SU-DHL-6 (cell line): Measurements from ENCODE around the gene SLC8A1.

ENCODE experiments used
- H2AFZ ChIP-seq: fragments of 200-600 bp; sonication (generic); 2 replicates; pipeline ENCODE4 v1.6.1; 2014; ENCODE audit warnings: low read depth, mild to moderate bottlenecking, moderate library complexity, mixed read lengths, antibody characterized with exemption, low read length; ENCODE audit not compliant: severe bottlenecking
- H3F3A ChIP-seq: fragments of 200-600 bp; shearing (Covaris generic); 2 replicates; pipeline ENCODE4 v1.6.0; 2016; ENCODE audit warnings: antibody characterized with exemption, mild to moderate bottlenecking; ENCODE audit not compliant: insufficient read depth
- H3K27ac ChIP-seq: fragments of 200-600 bp; sonication (generic); 2 replicates; pipeline ENCODE4 v1.5.1; 2016; ENCODE audit warnings: low read depth, mild to moderate bottlenecking, low read length, moderate library complexity, mixed read lengths
- H3K27me3 ChIP-seq: fragments of 200-600 bp; sonication (generic), shearing (Covaris generic); 2 replicates; pipeline ENCODE4 v1.6.0; 2014; ENCODE audit warnings: mild to moderate bottlenecking, low read length
- H3K36me3 ChIP-seq: fragments of 200-600 bp; sonication (generic); 2 replicates; pipeline ENCODE4 v1.6.1; 2014; ENCODE audit warnings: mild to moderate bottlenecking, low read length, mixed read lengths
- H3K4me2 ChIP-seq: fragments of 300-600, 200-600 bp; shearing (Covaris generic), sonication (generic); 2 replicates; pipeline ENCODE4 v1.6.0; 2014; ENCODE audit warnings: low read length, low read depth, mild to moderate bottlenecking; ENCODE audit not compliant: poor library complexity, severe bottlenecking
- H3K4me3 ChIP-seq: fragments of 200-600 bp; sonication (generic); 2 replicates; pipeline ENCODE4 v1.5.1; 2014; ENCODE audit warnings: antibody characterized with exemption, low read length, mild to moderate bottlenecking, mixed read lengths; ENCODE audit not compliant: insufficient read depth, poor library complexity, severe bottlenecking
- H3K79me2 ChIP-seq: fragments of 200-600 bp; sonication (generic); 2 replicates; pipeline ENCODE4 v1.6.1; 2014; ENCODE audit warnings: mild to moderate bottlenecking, low read length, moderate library complexity; ENCODE audit not compliant: insufficient read depth
- H3K9ac ChIP-seq: fragments of 200-600 bp; sonication (generic); 2 replicates; pipeline ENCODE4 v1.7.0; 2014; ENCODE audit warnings: mild to moderate bottlenecking, low read length
- H3K9me2 ChIP-seq: fragments of 200-600 bp; sonication (generic); replicated peaks from 2 replicates; pipeline ENCODE4 v1.6.1; 2014; ENCODE audit warnings: low read length; ENCODE audit not compliant: insufficient read depth
- H3K9me3 ChIP-seq: fragments of 200-600 bp; sonication (generic); 2 replicates; pipeline ENCODE4 v1.6.1; 2014; ENCODE audit warnings: low read length, mixed read lengths; ENCODE audit not compliant: insufficient read depth
- H4K20me1 ChIP-seq: fragments of 200-600 bp; sonication (generic); 2 replicates; pipeline ENCODE4 v1.6.1; 2014; ENCODE audit warnings: low read depth, mild to moderate bottlenecking, antibody characterized with exemption, low read length, moderate library complexity, mixed read lengths
- CTCF ChIP-seq: fragments of 200-600 bp; sonication (generic); IDR thresholded peaks from one replicate; pipeline ENCODE4 v1.5.1; 2017; ENCODE audit warnings: antibody characterized with exemption, mild to moderate bottlenecking, low read length, moderate library complexity; ENCODE audit not compliant: insufficient read depth, poor library complexity, severe bottlenecking
- EZH2phosphoT487 ChIP-seq: fragments of 200-600 bp; sonication (generic), shearing (Covaris generic); conservative IDR thresholded peaks from 2 replicates; pipeline ENCODE4 v1.6.1; 2018; ENCODE audit warnings: mild to moderate bottlenecking, antibody characterized with exemption, low read length, moderate library complexity, mixed read lengths

Gene SLC8A1

GRCh38 chr2:40360652-40361051, 91.2 kb downstream of the SLC8A1 start:
- Histone ChIP-seq H3K27me3 (no peaks in the 10 kb centered on the region), H3F3A (no peaks in the 10 kb centered on the region), H4K20me1 (no peaks in the 10 kb centered on the region), H3K79me2 (no peaks in the 10 kb centered on the region), H3K4me2 (no peak overlapping the region), H3K36me3 (no peaks in the 10 kb centered on the region), H3K27ac (no peak overlapping the region), H2AFZ (no peak overlapping the region), H3K9me3 (no peaks in the 10 kb centered on the region), H3K9me2 (no peaks in the 10 kb centered on the region), H3K9ac (no peak overlapping the region), H3K4me3 (no peak overlapping the region)
- TF ChIP-seq CTCF, result no peak
- no peak for TF ChIP-seq EZH2phosphoT487

GRCh38 chr2:40359811-40360210, 92.1 kb downstream of the SLC8A1 start:
- Histone ChIP-seq H2AFZ (no peak overlapping the region), H3K36me3 (no peaks in the 10 kb centered on the region), H3K9ac (no peak overlapping the region), H3F3A (no peaks in the 10 kb centered on the region), H3K27ac (no peak overlapping the region), H3K9me3 (no peaks in the 10 kb centered on the region), H3K27me3 (no peaks in the 10 kb centered on the region), H3K79me2 (no peaks in the 10 kb centered on the region), H3K4me2 (no peak overlapping the region), H3K9me2 (no peaks in the 10 kb centered on the region), H3K4me3 (no peak overlapping the region), H4K20me1 (no peaks in the 10 kb centered on the region)
- no peak for TF ChIP-seq CTCF
- no peak for TF ChIP-seq EZH2phosphoT487

GRCh38 chr2:40358783-40359182, 93.1 kb downstream of the SLC8A1 start:
- H3K4me3 ChIP-seq, result no peak overlapping the region
- H4K20me1 ChIP-seq, result no peaks in the 10 kb centered on the region
- H3K79me2 ChIP-seq, result no peaks in the 10 kb centered on the region
- H3K36me3 ChIP-seq, result no peaks in the 10 kb centered on the region
- no peak overlapping the region for H2AFZ ChIP-seq
- H3K9me3 ChIP-seq, result no peaks in the 10 kb centered on the region
- no peak overlapping the region for H3K4me2 ChIP-seq
- H3K27ac ChIP-seq, result no peak overlapping the region
- H3K9me2 ChIP-seq, result no peaks in the 10 kb centered on the region
- no peaks in the 10 kb centered on the region for H3F3A ChIP-seq
- no peak overlapping the region for H3K9ac ChIP-seq
- no peak for TF ChIP-seq CTCF
- no peaks in the 10 kb centered on the region for H3K27me3 ChIP-seq

- no peak for TF ChIP-seq EZH2phosphoT487
- no peak for TF ChIP-seq CTCF
- no peaks in the 10 kb centered on the region for H3K79me2 ChIP-seq
Measured at GRCh38 chr2:40357667-40358066, 94.2 kb downstream of the SLC8A1 start.

More at GRCh38 chr2:40357667-40358066, 94.2 kb downstream of the SLC8A1 start:
- H3K9me3 ChIP-seq, result no peaks in the 10 kb centered on the region
- H3F3A ChIP-seq, result no peaks in the 10 kb centered on the region
- H4K20me1 ChIP-seq, result no peaks in the 10 kb centered on the region
- no peak overlapping the region for H3K27ac ChIP-seq
- no peaks in the 10 kb centered on the region for H3K36me3 ChIP-seq
- no peak overlapping the region for H3K9ac ChIP-seq
- no peak overlapping the region for H2AFZ ChIP-seq
- no peak overlapping the region for H3K4me3 ChIP-seq
- H3K9me2 ChIP-seq, result no peaks in the 10 kb centered on the region
- no peaks in the 10 kb centered on the region for H3K27me3 ChIP-seq
- H3K4me2 ChIP-seq, result no peak overlapping the region
